ENCODE data around the gene CABP2. TPM values are rescaled to one million over a fixed set of nuclear protein-coding genes. Genes with fewer than 3 reads are reported as not detected.
A peak's percentile ranks its signal among the peaks of the same experiment; 100 is the strongest.

CABP2 gene
- not detected for total RNA-seq

- TF ChIP-seq POLR2A (IDR thresholded peaks at IDR 0.05): no peak
- no peak for TF ChIP-seq EP300 (IDR thresholded peaks at IDR 0.05)
- TF ChIP-seq CTCF (IDR thresholded peaks at IDR 0.05): no peak
- DNase-seq (ENCODE audit: low spot score in 2 of 2): no peak
- H3K9me3 ChIP-seq: no peaks in the 10 kb centered on the region
- 80 to 82% methylated on average over 9 to 21 of the region's 23 CpGs for WGBS, 2 donors
- H3K4me3 ChIP-seq: no peak within 1 kb of the TSS
- H3K4me1 ChIP-seq: no peaks in the 10 kb centered on the region
- H3K27me3 ChIP-seq: no peaks in the 10 kb centered on the region
- no peak within 1 kb of the TSS for H3K27ac ChIP-seq
- no peaks in the 10 kb centered on the region for H3K36me3 ChIP-seq
Observed at GRCh38 chr11:67522844-67523555, at the start of gene CABP2. CABP2 (minus strand) TSS chr11:67523446; CDS start chr11:67523326, 120 bp downstream.

GRCh38 chr11:67572747-67573419 is 49.6 kb upstream of the CABP2 start:
- no peak overlapping the region for H3K4me3 ChIP-seq
- TF ChIP-seq CTCF (IDR thresholded peaks at IDR 0.05): peak; percentile 55 to 76 (median 67)
- no peak for TF ChIP-seq POLR2A (IDR thresholded peaks at IDR 0.05)

GRCh38 chr11:67572305-67572704 is 49.1 kb upstream of the CABP2 start:
- DNase-seq (ENCODE audit: low spot score in 2 of 2): no peak
- 21 to 27% methylated on average over 5 of the region's 5 CpGs for WGBS, 2 donors
- H3K4me1 ChIP-seq: peaks cover 0 to 4% (median 0%) of the 10 kb centered on the region in 4 donors
- H3K9me3 ChIP-seq: no peaks in the 10 kb centered on the region
- H3K27me3 ChIP-seq: peaks cover 0 to 3% of the 10 kb centered on the region in 2 donors
- no peaks in the 10 kb centered on the region for H3K36me3 ChIP-seq
- TF ChIP-seq CTCF (IDR thresholded peaks at IDR 0.05) (no peak), EP300 (IDR thresholded peaks at IDR 0.05) (no peak), POLR2A (IDR thresholded peaks at IDR 0.05) (no peak)
- no peak overlapping the region for H3K27ac ChIP-seq
- no peak overlapping the region for H3K4me3 ChIP-seq

More at GRCh38 chr11:67572747-67573419, 49.6 kb upstream of the CABP2 start:
- DNase-seq (ENCODE audit: low spot score in 2 of 2): peak in 1 of 2 donors; percentile 31
- Histone ChIP-seq H3K27me3 (peaks cover 0 to 5% of the 10 kb centered on the region in 2 donors), H3K36me3 (no peaks in the 10 kb centered on the region), H3K27ac (no peak overlapping the region), H3K9me3 (no peaks in the 10 kb centered on the region), H3K4me1 (peaks cover 0 to 4% (median 0%) of the 10 kb centered on the region in 4 donors)
- WGBS, 2 donors: 59 to 62% methylated on average over 21 of the region's 21 CpGs

GRCh38 chr11:67571443-67571842 is 48.2 kb upstream of the CABP2 start:
- H3K4me1 ChIP-seq: peaks cover 0 to 4% (median 0%) of the 10 kb centered on the region in 4 donors
- TF ChIP-seq CTCF (IDR thresholded peaks at IDR 0.05) (no peak), POLR2A (IDR thresholded peaks at IDR 0.05) (no peak), EP300 (IDR thresholded peaks at IDR 0.05) (no peak)
- no peaks in the 10 kb centered on the region for H3K36me3 ChIP-seq
- no peak for DNase-seq (ENCODE audit: low spot score in 2 of 2)
- H3K27me3 ChIP-seq: no peaks in the 10 kb centered on the region
- no peak overlapping the region for H3K4me3 ChIP-seq
- 53 to 55% methylated on average over 6 of the region's 6 CpGs for whole genome bisulfite sequencing, 2 donors
- no peaks in the 10 kb centered on the region for H3K9me3 ChIP-seq
- no peak overlapping the region for H3K27ac ChIP-seq

- no peak overlapping the region for H3K27ac ChIP-seq
- no peaks in the 10 kb centered on the region for H3K36me3 ChIP-seq
Observed at GRCh38 chr11:67564230-67564629, 41.0 kb upstream of the CABP2 start.

More at GRCh38 chr11:67564230-67564629, 41.0 kb upstream of the CABP2 start:
- Histone ChIP-seq H3K27me3 (no peaks in the 10 kb centered on the region), H3K4me1 (peaks cover 0 to 8% (median 0%) of the 10 kb centered on the region in 4 donors), H3K9me3 (no peaks in the 10 kb centered on the region), H3K4me3 (no peak overlapping the region)
- no peak for TF ChIP-seq EP300 (IDR thresholded peaks at IDR 0.05)
- no peak for TF ChIP-seq POLR2A (IDR thresholded peaks at IDR 0.05)
- TF ChIP-seq CTCF (IDR thresholded peaks at IDR 0.05): no peak
- no peak for DNase-seq (ENCODE audit: low spot score in 2 of 2)
- WGBS, 2 donors: 88 to 91% methylated on average over 4 of the region's 4 CpGs

All from tibial nerve (tissue), 4 donors.